PC-3 (cell line): Measurements from ENCODE around the gene GATAD2B.

Source experiments
- EZH2 ChIP-seq: fragments of 300-600 bp; sonication (generic); IDR thresholded peaks from one replicate; pipeline ENCODE4 v1.6.1; 2017; ENCODE audit warnings: antibody characterized with exemption, mild to moderate bottlenecking, low read length; ENCODE audit not compliant: unreplicated experiment
- EZH2phosphoT487 ChIP-seq: fragments of 300-600 bp; sonication (generic); IDR thresholded peaks from 2 replicates; pipeline ENCODE4 v1.6.1; 2018; ENCODE audit warnings: mild to moderate bottlenecking, antibody characterized with exemption, low read length, borderline replicate concordance
- TF ChIP-seq, protein P1 (sequence below): fragments of 300-600 bp; sonication (generic); conservative IDR thresholded peaks from 2 replicates; pipeline ENCODE4 v1.5.1; 2017; ENCODE audit warnings: antibody characterized with exemption, low read depth, mild to moderate bottlenecking, low read length

DNA sequence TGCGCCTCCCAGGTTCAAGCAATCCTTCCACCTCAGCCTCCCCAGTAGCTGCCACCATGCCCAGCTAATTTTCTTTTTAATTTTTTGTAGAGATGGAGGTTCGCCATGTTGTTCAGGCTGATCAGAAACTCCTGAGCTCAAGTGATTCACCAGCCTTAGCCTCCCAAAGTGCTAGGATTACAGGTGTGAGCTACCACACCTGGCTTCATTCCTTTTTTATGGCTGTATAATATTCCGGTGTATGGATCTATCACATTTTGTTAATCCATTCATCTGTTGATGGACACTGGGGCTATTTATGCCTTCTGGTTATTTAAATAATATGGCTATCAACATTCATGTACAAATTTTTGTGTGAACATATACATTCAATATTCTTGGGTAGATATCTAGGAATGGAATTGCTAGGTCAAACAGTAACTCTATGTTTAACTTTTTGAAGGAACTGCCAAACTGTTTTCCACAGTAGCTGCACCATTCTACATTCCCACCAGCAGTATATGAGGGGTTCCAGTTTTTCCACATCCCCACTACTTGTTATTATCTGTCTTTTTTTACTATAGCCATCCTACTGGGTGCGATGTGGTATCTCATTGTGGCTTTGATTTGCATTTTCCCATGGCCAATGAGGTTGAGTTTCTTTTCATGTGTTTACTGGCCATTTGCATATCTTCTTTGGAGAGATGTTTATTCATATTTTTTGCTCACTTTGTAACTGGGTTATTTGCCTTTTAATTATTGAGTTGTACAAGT is 136.6 kb downstream of the GATAD2B start:
- TF ChIP-seq, protein P1, sequence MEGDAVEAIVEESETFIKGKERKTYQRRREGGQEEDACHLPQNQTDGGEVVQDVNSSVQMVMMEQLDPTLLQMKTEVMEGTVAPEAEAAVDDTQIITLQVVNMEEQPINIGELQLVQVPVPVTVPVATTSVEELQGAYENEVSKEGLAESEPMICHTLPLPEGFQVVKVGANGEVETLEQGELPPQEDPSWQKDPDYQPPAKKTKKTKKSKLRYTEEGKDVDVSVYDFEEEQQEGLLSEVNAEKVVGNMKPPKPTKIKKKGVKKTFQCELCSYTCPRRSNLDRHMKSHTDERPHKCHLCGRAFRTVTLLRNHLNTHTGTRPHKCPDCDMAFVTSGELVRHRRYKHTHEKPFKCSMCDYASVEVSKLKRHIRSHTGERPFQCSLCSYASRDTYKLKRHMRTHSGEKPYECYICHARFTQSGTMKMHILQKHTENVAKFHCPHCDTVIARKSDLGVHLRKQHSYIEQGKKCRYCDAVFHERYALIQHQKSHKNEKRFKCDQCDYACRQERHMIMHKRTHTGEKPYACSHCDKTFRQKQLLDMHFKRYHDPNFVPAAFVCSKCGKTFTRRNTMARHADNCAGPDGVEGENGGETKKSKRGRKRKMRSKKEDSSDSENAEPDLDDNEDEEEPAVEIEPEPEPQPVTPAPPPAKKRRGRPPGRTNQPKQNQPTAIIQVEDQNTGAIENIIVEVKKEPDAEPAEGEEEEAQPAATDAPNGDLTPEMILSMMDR = no peak
- TF ChIP-seq EZH2 (no peak), EZH2phosphoT487 (no peak)
